HG02852 (cell line): ENCODE measurements around the gene DIAPH1.
A peak's percentile ranks its signal among the peaks of the same experiment; 100 is the strongest.

ENCODE experiments used
- ATAC-seq: cut with Tn5 transposase; IDR thresholded peaks from one replicate; pipeline ENCODE4 v1.9.1; 2021; ENCODE audit warnings: mild to moderate bottlenecking, moderate library complexity; ENCODE audit not compliant: unreplicated experiment

Gene DIAPH1

GRCh38 chr5:141508440-141508797, 110.4 kb downstream of the DIAPH1 start:
- ATAC-seq: no peak

GRCh38 chr5:141507387-141508091, 111.3 kb downstream of the DIAPH1 start:
- ATAC-seq: peak; percentile 46

- ATAC-seq: no peak
Observed at GRCh38 chr5:141506381-141507155, 112.2 kb downstream of the DIAPH1 start.

GRCh38 chr5:141504216-141504615, 114.6 kb downstream of the DIAPH1 start:
- ATAC-seq: no peak

- ATAC-seq: no peak
Observed at GRCh38 chr5:141503681-141504080, 115.1 kb downstream of the DIAPH1 start.

- ATAC-seq: no peak
Observed at GRCh38 chr5:141501761-141502160, 117.0 kb downstream of the DIAPH1 start.

GRCh38 chr5:141496038-141496437, 122.8 kb downstream of the DIAPH1 start:
- no peak for ATAC-seq

- no peak for ATAC-seq
Observed at GRCh38 chr5:141495453-141495811, 123.4 kb downstream of the DIAPH1 start.

GRCh38 chr5:141494761-141495452, 123.9 kb downstream of the DIAPH1 start:
- no peak for ATAC-seq

- no peak for ATAC-seq
Observed at GRCh38 chr5:141493500-141494422, 125.0 kb downstream of the DIAPH1 start.

- ATAC-seq: peak; percentile 48
Observed at GRCh38 chr5:141492168-141492885, 126.5 kb downstream of the DIAPH1 start.

- ATAC-seq: peak; percentile 20
Observed at GRCh38 chr5:141491323-141492167, 127.3 kb downstream of the DIAPH1 start.

- ATAC-seq: no peak
Observed at GRCh38 chr5:141490771-141491170, 128.0 kb downstream of the DIAPH1 start.

GRCh38 chr5:141490271-141490670, 128.5 kb downstream of the DIAPH1 start:
- no peak for ATAC-seq

GRCh38 chr5:141489841-141490240, 129.0 kb downstream of the DIAPH1 start:
- ATAC-seq: no peak

- no peak for ATAC-seq
Observed at GRCh38 chr5:141488591-141489561, 129.9 kb downstream of the DIAPH1 start, which contains the start of gene PCDHGC5. TSS of gene PCDHGC5 (plus strand) at chr5:141489081. CDS start at chr5:141489241, 160 bp downstream.

GRCh38 chr5:141487131-141487530, 131.7 kb downstream of the DIAPH1 start:
- ATAC-seq: no peak

- no peak for ATAC-seq
Observed at GRCh38 chr5:141486091-141486490, 132.7 kb downstream of the DIAPH1 start.
